ENCODE results near the gene ELFN1.

DNA sequence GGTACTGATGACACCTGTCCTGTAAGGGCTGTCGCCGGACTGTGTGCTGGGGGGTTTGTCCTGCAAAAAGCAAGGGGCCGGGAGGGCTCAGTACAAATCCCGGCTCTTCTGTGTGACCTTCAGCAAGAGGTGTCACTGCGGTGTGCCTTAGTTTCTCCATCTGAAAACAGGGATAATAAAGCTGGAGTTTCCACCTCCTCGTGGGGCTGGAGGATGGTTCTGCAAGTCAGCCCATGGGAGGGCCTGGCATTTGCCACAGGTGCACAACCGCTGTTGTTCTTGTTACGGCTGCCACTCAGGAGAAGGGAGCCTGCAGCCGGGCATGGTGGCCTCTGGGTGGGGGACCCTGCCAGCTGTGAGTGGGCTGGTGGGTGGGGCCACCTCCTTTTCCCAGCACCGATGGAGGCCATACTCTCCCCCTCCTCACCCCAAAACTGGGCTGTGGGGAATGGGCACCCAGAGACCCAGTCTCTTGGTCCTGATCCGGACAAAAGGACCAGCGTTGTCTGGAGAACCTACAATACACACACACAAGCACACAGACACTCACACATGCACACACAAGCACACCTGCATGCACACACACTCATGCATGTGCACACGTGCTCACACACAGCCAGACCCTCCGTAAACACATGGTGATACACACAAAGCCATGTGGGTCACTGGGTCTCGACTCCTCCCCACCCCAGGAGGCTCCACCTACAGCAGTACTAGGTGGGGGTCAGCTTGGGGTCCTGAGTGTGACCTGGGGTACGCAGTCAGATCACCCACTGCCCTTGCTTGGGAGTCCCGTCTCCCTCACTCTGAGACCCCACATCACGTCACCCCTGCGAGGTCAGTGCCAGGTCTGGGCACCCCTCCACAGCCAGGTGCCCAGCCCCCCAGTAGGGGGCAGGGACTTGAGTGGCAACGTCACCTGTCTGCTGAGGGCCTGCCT lies 34.1 kb downstream of the ELFN1 start:
- TF ChIP-seq POLR2A (IDR thresholded peaks at IDR 0.05; ENCODE audit: low read length) = no peak
- TF ChIP-seq GATA1 (IDR thresholded peaks at IDR 0.05; ENCODE audit: low read depth, low read length) = no peak
